ENCODE measurements around the gene VEZF1. TPM values are rescaled to one million over a fixed set of nuclear protein-coding genes. Genes with fewer than 3 reads are reported as not detected.

VEZF1 gene
- total and polyA plus RNA-seq, 2 experiments from 2014 or later = 36.0 to 67.7 TPM

DNA sequence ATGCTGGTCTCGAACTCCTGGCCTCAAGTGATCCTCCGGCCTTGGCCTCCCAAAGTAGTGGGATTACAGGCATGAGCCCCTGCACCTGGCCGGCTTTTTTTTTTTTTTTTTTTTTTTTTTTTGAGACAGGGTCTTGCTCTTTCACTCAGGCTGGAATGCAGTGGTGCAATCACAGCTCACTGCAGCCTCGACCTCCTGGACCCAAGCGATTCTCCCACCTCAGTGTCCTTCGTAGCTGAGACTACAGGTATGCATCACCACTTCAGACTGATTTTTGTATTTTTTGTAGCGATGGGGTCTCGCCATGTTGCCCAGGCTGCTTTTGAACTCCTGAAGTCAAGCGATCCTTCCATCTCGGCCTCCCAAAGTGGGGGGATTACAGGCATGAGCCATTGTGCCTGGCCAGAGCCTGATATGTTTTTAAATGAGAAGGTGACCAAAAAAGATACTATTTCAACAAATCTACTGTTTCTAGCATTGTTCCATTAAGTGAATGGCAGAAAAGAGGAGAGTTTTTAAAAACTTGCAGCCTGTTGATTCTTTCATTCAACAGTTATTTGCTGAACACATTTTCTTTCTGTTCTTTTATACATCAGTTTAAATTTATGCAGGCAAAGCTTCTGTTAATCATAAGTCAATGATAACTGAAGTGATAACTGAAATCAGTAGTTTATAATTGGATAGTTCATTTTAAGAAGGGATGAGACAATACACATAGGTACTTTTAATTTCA is 22.2 kb upstream of the VEZF1 start:
- H3K27me3 ChIP-seq (ENCODE audit: insufficient read depth) = no peaks in the 10 kb centered on the region
- ATAC-seq (no peak), DNase-seq (ENCODE audit: low spot score) (no peak)
- H3K4me1 ChIP-seq (ENCODE audit: insufficient read depth) = peaks cover 5% of the 10 kb centered on the region; the same call in 1 of the 2 replicates
- peaks cover 4% of the 10 kb centered on the region; the same call in 1 of the 2 replicates for H3F3A ChIP-seq (replicated peaks; ENCODE audit: low read depth)
- no peak overlapping the region for H3K4me2 ChIP-seq
- H3K36me3 Mint-ChIP-seq (ENCODE audit: low read depth) = peaks cover 32% of the 10 kb centered on the region
- H3K9me2 ChIP-seq (ENCODE audit: insufficient read depth) = no peaks in the 10 kb centered on the region
- H3K4me3 Mint-ChIP-seq = no peak overlapping the region
- peaks cover 9% of the 10 kb centered on the region for H3K4me1 Mint-ChIP-seq
- no peak overlapping the region for H2AFZ ChIP-seq
- H3K79me2 ChIP-seq (replicated peaks; ENCODE audit: insufficient read depth) = peaks cover 17% of the 10 kb centered on the region
- no peak overlapping the region for H3K27ac ChIP-seq (ENCODE audit: low read depth)
- H4K20me1 ChIP-seq (replicated peaks; ENCODE audit: insufficient read depth) = peaks cover 4% of the 10 kb centered on the region
- TF ChIP-seq ZNF331 (CRISPR knock-in tag; IDR thresholded peaks at IDR 0.05; ENCODE audit: low read depth) (no peak), ZNF114 (CRISPR knock-in tag; IDR thresholded peaks at IDR 0.05) (no peak), EZH2phosphoT487 (IDR thresholded peaks at IDR 0.05; ENCODE audit: unreplicated experiment) (no peak), POLR2AphosphoS5 (IDR thresholded peaks at IDR 0.05; ENCODE audit: low read depth) (no peak)
- TF ChIP-seq, protein P1, sequence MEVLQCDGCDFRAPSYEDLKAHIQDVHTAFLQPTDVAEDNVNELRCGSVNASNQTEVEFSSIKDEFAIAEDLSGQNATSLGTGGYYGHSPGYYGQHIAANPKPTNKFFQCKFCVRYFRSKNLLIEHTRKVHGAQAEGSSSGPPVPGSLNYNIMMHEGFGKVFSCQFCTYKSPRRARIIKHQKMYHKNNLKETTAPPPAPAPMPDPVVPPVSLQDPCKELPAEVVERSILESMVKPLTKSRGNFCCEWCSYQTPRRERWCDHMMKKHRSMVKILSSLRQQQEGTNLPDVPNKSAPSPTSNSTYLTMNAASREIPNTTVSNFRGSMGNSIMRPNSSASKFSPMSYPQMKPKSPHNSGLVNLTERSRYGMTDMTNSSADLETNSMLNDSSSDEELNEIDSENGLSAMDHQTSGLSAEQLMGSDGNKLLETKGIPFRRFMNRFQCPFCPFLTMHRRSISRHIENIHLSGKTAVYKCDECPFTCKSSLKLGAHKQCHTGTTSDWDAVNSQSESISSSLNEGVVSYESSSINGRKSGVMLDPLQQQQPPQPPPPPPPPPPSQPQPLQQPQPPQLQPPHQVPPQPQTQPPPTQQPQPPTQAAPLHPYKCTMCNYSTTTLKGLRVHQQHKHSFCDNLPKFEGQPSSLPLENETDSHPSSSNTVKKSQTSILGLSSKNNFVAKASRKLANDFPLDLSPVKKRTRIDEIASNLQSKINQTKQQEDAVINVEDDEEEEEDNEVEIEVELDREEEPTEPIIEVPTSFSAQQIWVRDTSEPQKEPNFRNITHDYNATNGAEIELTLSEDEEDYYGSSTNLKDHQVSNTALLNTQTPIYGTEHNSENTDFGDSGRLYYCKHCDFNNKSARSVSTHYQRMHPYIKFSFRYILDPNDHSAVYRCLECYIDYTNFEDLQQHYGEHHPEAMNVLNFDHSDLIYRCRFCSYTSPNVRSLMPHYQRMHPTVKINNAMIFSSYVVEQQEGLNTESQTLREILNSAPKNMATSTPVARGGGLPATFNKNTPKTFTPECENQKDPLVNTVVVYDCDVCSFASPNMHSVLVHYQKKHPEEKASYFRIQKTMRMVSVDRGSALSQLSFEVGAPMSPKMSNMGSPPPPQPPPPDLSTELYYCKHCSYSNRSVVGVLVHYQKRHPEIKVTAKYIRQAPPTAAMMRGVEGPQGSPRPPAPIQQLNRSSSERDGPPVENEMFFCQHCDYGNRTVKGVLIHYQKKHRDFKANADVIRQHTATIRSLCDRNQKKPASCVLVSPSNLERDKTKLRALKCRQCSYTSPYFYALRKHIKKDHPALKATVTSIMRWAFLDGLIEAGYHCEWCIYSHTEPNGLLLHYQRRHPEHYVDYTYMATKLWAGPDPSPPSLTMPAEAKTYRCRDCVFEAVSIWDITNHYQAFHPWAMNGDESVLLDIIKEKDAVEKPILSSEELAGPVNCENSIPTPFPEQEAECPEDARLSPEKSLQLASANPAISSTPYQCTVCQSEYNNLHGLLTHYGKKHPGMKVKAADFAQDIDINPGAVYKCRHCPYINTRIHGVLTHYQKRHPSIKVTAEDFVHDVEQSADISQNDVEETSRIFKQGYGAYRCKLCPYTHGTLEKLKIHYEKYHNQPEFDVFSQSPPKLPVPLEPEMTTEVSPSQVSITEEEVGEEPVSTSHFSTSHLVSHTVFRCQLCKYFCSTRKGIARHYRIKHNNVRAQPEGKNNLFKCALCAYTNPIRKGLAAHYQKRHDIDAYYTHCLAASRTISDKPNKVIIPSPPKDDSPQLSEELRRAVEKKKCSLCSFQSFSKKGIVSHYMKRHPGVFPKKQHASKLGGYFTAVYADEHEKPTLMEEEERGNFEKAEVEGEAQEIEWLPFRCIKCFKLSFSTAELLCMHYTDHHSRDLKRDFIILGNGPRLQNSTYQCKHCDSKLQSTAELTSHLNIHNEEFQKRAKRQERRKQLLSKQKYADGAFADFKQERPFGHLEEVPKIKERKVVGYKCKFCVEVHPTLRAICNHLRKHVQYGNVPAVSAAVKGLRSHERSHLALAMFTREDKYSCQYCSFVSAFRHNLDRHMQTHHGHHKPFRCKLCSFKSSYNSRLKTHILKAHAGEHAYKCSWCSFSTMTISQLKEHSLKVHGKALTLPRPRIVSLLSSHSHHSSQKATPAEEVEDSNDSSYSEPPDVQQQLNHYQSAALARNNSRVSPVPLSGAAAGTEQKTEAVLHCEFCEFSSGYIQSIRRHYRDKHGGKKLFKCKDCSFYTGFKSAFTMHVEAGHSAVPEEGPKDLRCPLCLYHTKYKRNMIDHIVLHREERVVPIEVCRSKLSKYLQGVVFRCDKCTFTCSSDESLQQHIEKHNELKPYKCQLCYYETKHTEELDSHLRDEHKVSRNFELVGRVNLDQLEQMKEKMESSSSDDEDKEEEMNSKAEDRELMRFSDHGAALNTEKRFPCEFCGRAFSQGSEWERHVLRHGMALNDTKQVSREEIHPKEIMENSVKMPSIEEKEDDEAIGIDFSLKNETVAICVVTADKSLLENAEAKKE (CRISPR knock-in tag; IDR thresholded peaks at IDR 0.05) = no peak
- peaks cover 6% of the 10 kb centered on the region; the same call in 2 of the 3 replicates for H3K9me3 Mint-ChIP-seq
- H3K36me3 ChIP-seq (ENCODE audit: insufficient read depth) = peaks cover 3% of the 10 kb centered on the region
- no peak overlapping the region for H3K27ac Mint-ChIP-seq
- H3K4me3 ChIP-seq = no peak overlapping the region
- H3K27me3 Mint-ChIP-seq (ENCODE audit: insufficient read depth, low read depth, poor library complexity) = peaks cover 15% of the 10 kb centered on the region

All from GM23338 (cell line).